Activated CD4-positive, alpha-beta T cell treated with anti-CD3 and anti-CD28 coated beads, Interleukin-2, amount 10 ng/mL, durations not matched to agents 24 days and 14 days (primary cell): ENCODE data around the gene LHFPL6. TPM values are rescaled to one million over a fixed set of nuclear protein-coding genes. Genes with fewer than 3 reads are reported as not detected.

Source experiments
- DNase-seq: peaks from one replicate; pipeline ENCODE4 v3.0.0; 2022
- H3K27ac Mint-ChIP-seq: one replicate; pipeline ENCODE4 v1.8.0; 2022; ENCODE audit warnings: mild to moderate bottlenecking, mixed read lengths
- H3K27me3 Mint-ChIP-seq: one replicate; pipeline ENCODE4 v1.8.0; 2022; ENCODE audit warnings: mixed read lengths
- H3K36me3 Mint-ChIP-seq: one replicate; pipeline ENCODE4 v1.8.0; 2022; ENCODE audit warnings: low read depth, mild to moderate bottlenecking, mixed read lengths
- H3K4me1 Mint-ChIP-seq: one replicate; pipeline ENCODE4 v1.8.0; 2021; ENCODE audit warnings: mixed read lengths
- H3K4me3 Mint-ChIP-seq: one replicate; pipeline ENCODE4 v1.8.0; 2022; ENCODE audit warnings: mild to moderate bottlenecking, moderate library complexity, mixed read lengths
- H3K9me3 Mint-ChIP-seq: one replicate; pipeline ENCODE4 v1.8.0; 2021; ENCODE audit warnings: mixed read lengths
- intact Hi-C: fragments of 100-400 bp; cut with micrococcal nuclease; formaldehyde crosslinking; loops from one replicate; pipeline ENCODE4 v1.15.1; 2023
- total RNA-seq: library from RNA; stranded (reverse); gene quantifications from 2 replicates; pipeline ENCODE4 v1.2.3, GENCODE V29; 2022

Gene LHFPL6
- total RNA-seq, 1 donor from 2014 or later: 4.8 TPM

- Mint-ChIP-seq H3K36me3 (no peaks in the 10 kb centered on the region), H3K4me3 (no peak overlapping the region), H3K9me3 (no peaks in the 10 kb centered on the region), H3K27me3 (peaks cover 6% of the 10 kb centered on the region), H3K4me1 (no peaks in the 10 kb centered on the region), H3K27ac (no peak overlapping the region)
- no peak for DNase-seq
- intact Hi-C loops: no loop called here
Measured at GRCh38 chr13:39528661-39528980, 74.4 kb downstream of the LHFPL6 start.

GRCh38 chr13:39527961-39528660 lies 74.9 kb downstream of the LHFPL6 start:
- H3K4me3 Mint-ChIP-seq: no peak overlapping the region
- no peaks in the 10 kb centered on the region for H3K36me3 Mint-ChIP-seq
- no peaks in the 10 kb centered on the region for H3K9me3 Mint-ChIP-seq
- no peak for DNase-seq
- no peaks in the 10 kb centered on the region for H3K4me1 Mint-ChIP-seq
- intact Hi-C loops: no loop called here
- no peak overlapping the region for H3K27ac Mint-ChIP-seq
- peaks cover 6% of the 10 kb centered on the region for H3K27me3 Mint-ChIP-seq

GRCh38 chr13:39527301-39527700 lies 75.7 kb downstream of the LHFPL6 start:
- H3K36me3 Mint-ChIP-seq: no peaks in the 10 kb centered on the region
- no peaks in the 10 kb centered on the region for H3K4me1 Mint-ChIP-seq
- H3K27ac Mint-ChIP-seq: no peak overlapping the region
- H3K9me3 Mint-ChIP-seq: no peaks in the 10 kb centered on the region
- no peak for DNase-seq
- peaks cover 6% of the 10 kb centered on the region for H3K27me3 Mint-ChIP-seq
- H3K4me3 Mint-ChIP-seq: no peak overlapping the region
- intact Hi-C loops: no loop called here

GRCh38 chr13:39526499-39526898 lies 76.5 kb downstream of the LHFPL6 start:
- H3K4me3 Mint-ChIP-seq: no peak overlapping the region

DNA sequence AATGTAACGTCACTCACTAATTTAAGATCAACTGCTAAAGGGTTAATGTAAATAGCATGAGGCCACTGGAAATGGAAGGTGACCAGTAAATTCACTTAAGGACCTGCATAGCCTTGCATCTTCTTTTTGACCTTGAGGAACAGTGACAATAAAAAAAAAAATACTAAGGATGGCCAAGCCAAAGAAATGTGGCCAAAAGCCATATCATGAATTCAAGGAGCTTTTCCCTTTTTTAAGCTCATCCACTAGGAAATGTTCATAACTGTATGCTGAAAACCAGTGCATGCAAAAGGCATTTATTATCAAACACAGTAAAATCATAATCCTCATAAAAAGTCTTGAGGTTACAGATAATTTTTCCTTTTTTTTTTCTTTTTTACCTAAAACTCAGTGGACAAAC lies 77.5 kb downstream of the LHFPL6 start:
- no peak overlapping the region for H3K4me3 Mint-ChIP-seq
- H3K36me3 Mint-ChIP-seq: no peaks in the 10 kb centered on the region
- H3K4me1 Mint-ChIP-seq: no peaks in the 10 kb centered on the region
- no peaks in the 10 kb centered on the region for H3K9me3 Mint-ChIP-seq
- H3K27ac Mint-ChIP-seq: no peak overlapping the region
- DNase-seq: no peak
- peaks cover 2% of the 10 kb centered on the region for H3K27me3 Mint-ChIP-seq
- intact Hi-C loops: no loop called here

More at GRCh38 chr13:39526499-39526898, 76.5 kb downstream of the LHFPL6 start:
- DNase-seq: no peak
- intact Hi-C loops: no loop called here
- Mint-ChIP-seq H3K9me3 (no peaks in the 10 kb centered on the region), H3K27ac (no peak overlapping the region), H3K36me3 (no peaks in the 10 kb centered on the region), H3K4me1 (no peaks in the 10 kb centered on the region), H3K27me3 (peaks cover 2% of the 10 kb centered on the region)

- intact Hi-C loops: no loop called here
- Mint-ChIP-seq H3K27ac (no peak overlapping the region), H3K4me1 (no peaks in the 10 kb centered on the region), H3K4me3 (no peak overlapping the region), H3K36me3 (no peaks in the 10 kb centered on the region), H3K27me3 (peaks cover 2% of the 10 kb centered on the region), H3K9me3 (no peaks in the 10 kb centered on the region)
- no peak for DNase-seq
Measured at GRCh38 chr13:39524795-39525194, 78.2 kb downstream of the LHFPL6 start.

- intact Hi-C loops: no loop called here
- Mint-ChIP-seq H3K27ac (no peak overlapping the region), H3K36me3 (no peaks in the 10 kb centered on the region), H3K9me3 (no peaks in the 10 kb centered on the region), H3K4me1 (no peaks in the 10 kb centered on the region), H3K27me3 (peaks cover 2% of the 10 kb centered on the region), H3K4me3 (no peak overlapping the region)
- DNase-seq: no peak
Measured at GRCh38 chr13:39522329-39522728, 80.7 kb downstream of the LHFPL6 start.

DNA sequence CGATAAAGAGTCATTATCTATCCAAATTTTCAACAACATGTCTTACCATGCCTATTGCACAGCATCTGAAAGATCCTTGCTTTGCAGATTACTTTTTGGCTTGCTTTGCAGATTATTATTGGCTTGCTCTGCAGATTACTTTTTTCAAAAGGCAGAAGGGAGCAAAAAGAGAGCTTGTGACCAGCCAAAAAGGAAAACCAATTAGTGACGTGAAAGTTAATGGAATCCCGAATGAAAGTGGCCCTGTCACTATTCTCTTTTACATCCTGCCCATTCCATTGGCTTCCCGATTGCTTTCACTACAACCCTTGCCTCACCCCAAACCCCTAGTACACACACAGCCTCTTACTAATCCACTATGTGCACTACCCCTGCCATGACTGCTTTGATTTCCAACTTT lies 81.3 kb downstream of the LHFPL6 start:
- H3K36me3 Mint-ChIP-seq: no peaks in the 10 kb centered on the region
- intact Hi-C loops: no loop called here
- peaks cover 2% of the 10 kb centered on the region for H3K27me3 Mint-ChIP-seq
- no peaks in the 10 kb centered on the region for H3K9me3 Mint-ChIP-seq
- H3K4me3 Mint-ChIP-seq: no peak overlapping the region
- DNase-seq: no peak
- H3K27ac Mint-ChIP-seq: no peak overlapping the region
- no peaks in the 10 kb centered on the region for H3K4me1 Mint-ChIP-seq

DNA sequence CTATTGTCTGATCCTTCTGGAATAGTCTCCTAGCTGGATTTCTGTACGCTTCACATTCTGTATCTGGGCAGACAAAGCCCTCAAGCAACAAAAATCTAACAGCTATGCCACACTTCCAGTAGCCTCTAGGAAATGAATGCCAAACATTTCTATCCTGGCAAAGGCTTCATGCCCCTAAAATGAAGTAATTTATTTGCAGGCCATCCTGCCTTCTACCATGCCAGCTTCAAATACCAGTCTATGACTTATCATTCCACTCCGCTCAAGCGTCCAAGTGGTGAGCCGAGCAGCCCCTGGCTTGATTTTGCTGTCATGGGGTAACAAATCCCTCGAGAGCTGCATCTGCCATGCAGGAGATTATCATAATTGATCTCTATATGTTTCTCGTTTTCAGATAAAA lies 86.9 kb downstream of the LHFPL6 start:
- no peaks in the 10 kb centered on the region for H3K9me3 Mint-ChIP-seq
- H3K4me1 Mint-ChIP-seq: no peaks in the 10 kb centered on the region
- DNase-seq: no peak
- no peaks in the 10 kb centered on the region for H3K36me3 Mint-ChIP-seq
- H3K27ac Mint-ChIP-seq: no peak overlapping the region
- intact Hi-C loops: no loop called here
- H3K27me3 Mint-ChIP-seq: peaks cover 2% of the 10 kb centered on the region
- no peak overlapping the region for H3K4me3 Mint-ChIP-seq

- H3K27me3 Mint-ChIP-seq: peaks cover 2% of the 10 kb centered on the region
- no peak for DNase-seq
- no peaks in the 10 kb centered on the region for H3K36me3 Mint-ChIP-seq
- intact Hi-C loops: no loop called here
- no peak overlapping the region for H3K27ac Mint-ChIP-seq
- no peak overlapping the region for H3K4me3 Mint-ChIP-seq
- no peaks in the 10 kb centered on the region for H3K4me1 Mint-ChIP-seq
- H3K9me3 Mint-ChIP-seq: no peaks in the 10 kb centered on the region
Measured at GRCh38 chr13:39515224-39515714, 87.7 kb downstream of the LHFPL6 start.

DNA sequence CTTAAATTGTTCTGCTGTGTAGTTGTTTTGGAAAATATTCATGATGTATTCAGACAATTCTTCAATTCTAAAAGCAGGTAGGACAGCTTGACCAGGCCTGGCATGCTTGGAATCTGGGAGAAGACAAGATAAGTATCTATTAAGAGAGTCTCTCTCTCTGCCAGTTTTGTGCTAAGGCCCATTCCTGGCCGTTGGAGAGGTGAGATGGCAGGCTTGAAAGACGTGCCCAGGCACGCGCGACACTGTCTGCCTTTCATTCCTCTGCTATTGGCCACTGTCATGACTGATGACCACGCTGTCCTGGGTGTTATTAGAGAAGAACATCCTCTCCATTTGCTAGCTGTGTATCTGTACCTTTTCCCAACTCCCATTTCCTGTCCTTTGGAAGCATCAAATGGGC lies 90.3 kb downstream of the LHFPL6 start:
- Mint-ChIP-seq H3K27ac (no peak overlapping the region), H3K9me3 (no peaks in the 10 kb centered on the region), H3K36me3 (no peaks in the 10 kb centered on the region), H3K4me1 (no peaks in the 10 kb centered on the region), H3K4me3 (no peak overlapping the region), H3K27me3 (peaks cover 2% of the 10 kb centered on the region)
- DNase-seq: no peak
- intact Hi-C loops: no loop called here

GRCh38 chr13:39510316-39510695 lies 92.7 kb downstream of the LHFPL6 start:
- H3K36me3 Mint-ChIP-seq: no peaks in the 10 kb centered on the region
- peaks cover 2% of the 10 kb centered on the region for H3K27me3 Mint-ChIP-seq
- H3K9me3 Mint-ChIP-seq: no peaks in the 10 kb centered on the region
- intact Hi-C loops: no loop called here
- no peaks in the 10 kb centered on the region for H3K4me1 Mint-ChIP-seq
- DNase-seq: no peak
- H3K27ac Mint-ChIP-seq: no peak overlapping the region
- H3K4me3 Mint-ChIP-seq: no peak overlapping the region

GRCh38 chr13:39509616-39510315 lies 93.2 kb downstream of the LHFPL6 start:
- Mint-ChIP-seq H3K27ac (no peak overlapping the region), H3K4me1 (no peaks in the 10 kb centered on the region), H3K27me3 (peaks cover 2% of the 10 kb centered on the region), H3K9me3 (no peaks in the 10 kb centered on the region), H3K36me3 (no peaks in the 10 kb centered on the region), H3K4me3 (no peak overlapping the region)
- no peak for DNase-seq
- intact Hi-C loops: no loop called here

GRCh38 chr13:39506559-39507390 lies 96.2 kb downstream of the LHFPL6 start:
- Mint-ChIP-seq H3K27me3 (no peaks in the 10 kb centered on the region), H3K27ac (no peak overlapping the region), H3K4me3 (no peak overlapping the region), H3K9me3 (no peaks in the 10 kb centered on the region), H3K36me3 (no peaks in the 10 kb centered on the region), H3K4me1 (no peaks in the 10 kb centered on the region)
- intact Hi-C loops: no loop called here
- no peak for DNase-seq
